SK-N-MC (cell line): ENCODE data around the gene USP48.

ENCODE experiments used
- EZH2 ChIP-seq: fragments of 200-600 bp; sonication (generic); IDR thresholded peaks from one replicate; pipeline ENCODE4 v1.6.1; 2017; ENCODE audit warnings: antibody characterized with exemption
- POLR2AphosphoS5 ChIP-seq: IDR thresholded peaks from 2 replicates; pipeline ENCODE4 v1.6.1; 2012; ENCODE audit warnings: mild to moderate bottlenecking, low read depth, low read length, borderline replicate concordance

DNA sequence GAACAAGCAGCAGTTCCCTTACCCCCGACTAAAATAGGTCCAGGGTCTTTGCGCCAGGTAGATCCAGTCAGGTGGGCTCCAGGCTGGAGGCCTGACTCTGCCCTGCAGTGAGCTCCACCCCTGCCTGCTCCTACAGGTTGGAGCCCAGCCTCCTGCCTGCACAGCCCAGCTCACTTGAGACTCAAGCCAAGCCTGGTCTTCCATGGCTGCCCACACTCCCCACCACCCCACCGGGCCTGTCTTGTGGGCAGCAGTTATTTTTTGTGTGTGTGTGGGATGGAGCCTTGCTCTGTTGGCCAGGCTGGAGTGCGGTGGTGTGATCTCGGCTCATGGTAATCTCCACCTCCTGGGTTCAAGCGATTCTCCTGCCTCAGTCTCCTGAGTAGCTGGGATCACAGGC, 142.3 kb downstream of the USP48 start:
- TF ChIP-seq EZH2 (no peak), POLR2AphosphoS5 (no peak)
